Stimulated activated CD8-positive, alpha-beta memory T cell treated with anti-CD3 and anti-CD28 coated beads, Interleukin-2, amount 100 ng/mL, for 1 hour (primary cell): Measurements from ENCODE around the gene FAM163B.

Experiments
- DNase-seq, 2 donors: peaks; one replicate each; pipeline ENCODE4 v3.0.0-alpha.2; 2020; ENCODE audit warnings: low read depth in 2 of 2

FAM163B gene

DNA sequence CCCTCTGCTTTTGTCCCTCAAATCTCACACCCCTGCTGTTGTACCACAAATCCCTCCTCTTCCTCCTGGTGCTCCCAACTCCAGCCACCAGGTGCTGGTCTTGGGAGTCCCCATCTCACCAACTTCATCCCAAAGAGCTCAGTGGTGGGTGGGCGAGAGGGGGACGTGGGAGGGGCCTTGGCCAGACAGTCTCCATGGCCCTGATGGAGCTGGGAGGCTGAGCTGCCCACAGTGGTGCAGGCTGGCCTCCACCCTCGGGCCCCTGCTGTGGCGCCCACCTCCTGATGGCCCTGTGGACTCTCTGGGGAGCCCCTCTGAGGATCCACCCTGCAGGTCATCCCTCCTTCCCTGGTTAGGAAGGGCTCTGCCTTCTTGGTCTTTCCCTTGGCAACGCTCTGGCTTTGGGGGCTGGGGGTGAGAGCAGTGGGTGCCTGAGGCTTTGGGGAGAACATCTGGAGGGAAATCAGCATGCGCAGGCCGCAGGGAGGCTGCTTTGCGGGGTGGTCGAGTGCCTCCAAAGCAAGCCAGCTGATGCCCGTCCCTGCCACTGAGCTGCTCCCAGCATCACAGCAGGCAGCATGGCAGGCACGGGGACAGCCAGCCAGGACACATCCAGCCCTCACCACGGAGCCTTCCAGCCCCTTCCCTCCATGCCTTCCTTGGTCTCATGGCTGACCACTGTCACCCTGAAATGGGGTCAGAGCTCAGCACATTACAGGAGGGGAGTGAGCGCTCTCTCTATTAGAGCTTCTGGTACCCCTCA, 7.6 kb upstream of the FAM163B start:
- no peak for DNase-seq

DNA sequence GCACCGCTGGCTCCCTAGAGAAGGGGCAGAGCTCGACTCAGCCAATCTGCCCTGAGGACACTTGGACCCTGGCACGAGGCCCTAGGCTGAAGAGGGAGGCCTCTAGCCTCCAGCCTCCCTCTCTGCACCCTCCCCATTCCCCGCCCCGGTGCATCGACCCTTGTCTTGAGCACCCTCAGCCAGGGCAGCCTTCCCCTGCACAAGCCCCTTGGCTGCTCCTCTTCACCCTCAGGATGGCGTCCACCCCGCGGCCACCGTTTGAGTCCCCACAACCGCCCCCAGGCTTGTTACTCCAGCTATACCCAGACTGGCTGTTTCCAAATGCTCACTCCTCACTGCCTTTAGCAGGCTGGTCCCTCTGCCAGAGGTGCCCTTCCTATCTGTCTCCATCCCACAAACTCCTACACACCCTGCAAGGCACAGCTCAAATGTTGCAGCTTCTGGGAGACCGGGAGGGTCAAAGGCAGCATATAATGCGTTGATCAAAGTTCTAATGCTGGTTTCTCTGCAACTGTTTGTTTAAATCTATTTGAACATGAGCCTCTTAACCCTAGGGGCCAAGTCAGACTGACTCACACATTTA, 6.5 kb upstream of the FAM163B start:
- no peak for DNase-seq

DNA sequence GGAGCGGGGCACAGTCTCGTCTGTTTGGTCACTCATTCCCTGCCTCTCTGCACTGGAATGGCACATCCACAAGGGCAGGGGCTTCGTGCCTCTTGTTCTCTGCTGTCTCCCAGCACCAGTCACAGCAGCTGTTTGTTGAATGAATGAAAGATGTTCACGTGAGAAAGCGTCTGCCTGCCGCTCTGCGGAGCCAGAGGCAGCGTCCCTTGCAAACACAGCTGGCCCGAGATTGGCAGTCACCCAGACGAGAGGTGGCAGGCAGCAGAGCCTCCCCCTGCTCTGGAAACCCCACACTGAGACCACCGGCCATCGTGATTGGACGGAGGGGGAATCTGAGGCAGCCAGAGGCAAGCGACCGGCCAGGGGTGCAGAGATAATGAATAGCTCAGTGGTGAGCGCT, 6.0 kb upstream of the FAM163B start:
- DNase-seq = no peak

DNA sequence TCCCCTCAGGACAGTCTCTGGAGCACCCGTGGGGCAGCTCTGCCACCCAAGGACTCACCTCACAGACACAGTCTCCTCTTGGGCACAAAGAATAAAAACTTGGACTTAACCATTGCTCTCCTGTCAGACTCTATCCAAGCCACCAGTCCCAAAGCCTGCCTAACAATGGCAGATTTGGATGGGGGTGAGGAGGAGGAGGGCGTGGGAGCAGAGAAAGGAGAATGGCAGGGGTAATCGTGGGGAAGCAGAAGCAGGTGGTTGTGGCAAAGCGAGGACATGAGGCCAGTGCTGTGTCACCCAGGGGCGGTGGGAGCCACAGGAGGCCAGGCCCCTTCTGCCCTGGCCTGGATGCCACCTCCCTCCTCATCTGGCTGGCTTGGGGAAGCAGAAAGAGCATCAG, 5.5 kb upstream of the FAM163B start:
- DNase-seq = no peak

DNA sequence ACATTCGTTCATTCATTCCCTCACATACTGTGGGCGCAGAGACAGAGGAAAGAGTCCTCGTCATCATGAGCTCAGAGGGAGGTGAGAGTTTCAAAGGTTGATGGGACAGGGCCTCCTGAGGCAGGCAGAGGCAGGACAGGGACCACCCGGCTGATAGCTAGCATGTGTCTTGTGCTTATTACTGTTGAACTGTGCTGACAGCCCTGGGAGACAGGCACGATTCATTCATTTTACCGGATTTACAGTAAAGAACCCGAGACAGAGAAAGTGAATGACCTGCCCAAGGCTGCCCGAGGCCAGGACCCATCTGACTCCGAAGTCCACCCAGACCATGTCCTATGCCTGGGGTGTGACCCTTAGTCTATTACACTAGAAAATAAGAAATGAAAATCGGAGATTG, 4.9 kb upstream of the FAM163B start:
- DNase-seq = no peak

DNA sequence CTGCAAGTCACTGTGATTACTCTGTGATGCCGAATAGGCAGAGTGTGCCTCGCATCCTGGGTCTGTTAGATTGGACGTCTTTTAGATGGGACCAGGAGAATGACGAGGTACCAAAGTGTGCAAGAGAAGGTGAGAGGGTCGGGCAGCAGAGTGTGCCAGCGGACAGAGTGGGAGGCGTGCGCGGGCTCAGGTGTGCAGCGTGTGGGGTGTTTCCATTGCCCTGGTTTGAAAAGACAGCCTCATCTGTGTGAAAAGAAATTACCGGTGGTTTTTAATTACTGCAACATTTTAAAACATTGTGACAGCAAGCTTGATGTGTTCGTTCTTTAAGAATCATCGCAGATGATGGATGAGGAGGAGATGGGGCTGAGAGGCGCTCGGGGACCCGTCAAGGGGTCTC, 4.2 kb upstream of the FAM163B start:
- no peak for DNase-seq

DNA sequence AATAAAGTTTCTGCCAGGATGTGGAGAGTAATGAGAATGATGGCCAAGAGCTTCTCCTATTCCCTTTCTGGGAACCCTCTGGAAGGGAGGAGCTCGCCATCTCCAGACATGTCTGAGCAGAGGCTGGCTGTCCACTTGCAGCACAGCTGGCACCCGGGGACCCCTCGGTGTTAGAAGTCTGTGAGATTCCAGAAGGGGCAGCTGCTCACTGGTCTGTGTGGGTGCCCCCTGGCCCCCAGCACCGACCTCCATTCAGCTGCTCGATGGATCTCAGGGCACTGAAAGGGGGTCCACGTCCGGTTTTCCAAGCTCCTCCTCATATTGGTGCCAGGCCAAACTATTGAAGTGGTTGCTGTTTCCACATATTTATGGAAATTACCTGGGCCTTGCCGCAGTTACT, 3.6 kb upstream of the FAM163B start:
- DNase-seq = no peak

DNA sequence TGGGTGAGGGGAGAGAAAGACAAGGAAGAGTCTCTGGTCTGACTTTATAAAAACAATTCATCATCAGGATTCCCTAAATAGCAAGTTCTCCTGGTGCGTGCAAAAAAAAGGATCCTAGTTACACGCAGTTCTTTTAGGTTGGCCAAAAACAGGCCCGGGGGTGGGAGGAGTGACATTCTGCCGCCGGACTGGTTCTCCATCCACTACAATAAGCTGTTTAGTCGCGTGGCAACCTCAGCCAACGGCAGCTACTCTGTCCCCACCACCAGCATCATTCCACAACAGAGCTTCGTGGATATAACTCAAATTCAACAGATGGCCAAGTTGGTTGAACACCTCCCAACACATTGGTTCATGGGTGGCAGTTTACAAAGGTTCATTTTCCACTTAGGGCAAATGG, 2.9 kb upstream of the FAM163B start:
- no peak for DNase-seq

DNA sequence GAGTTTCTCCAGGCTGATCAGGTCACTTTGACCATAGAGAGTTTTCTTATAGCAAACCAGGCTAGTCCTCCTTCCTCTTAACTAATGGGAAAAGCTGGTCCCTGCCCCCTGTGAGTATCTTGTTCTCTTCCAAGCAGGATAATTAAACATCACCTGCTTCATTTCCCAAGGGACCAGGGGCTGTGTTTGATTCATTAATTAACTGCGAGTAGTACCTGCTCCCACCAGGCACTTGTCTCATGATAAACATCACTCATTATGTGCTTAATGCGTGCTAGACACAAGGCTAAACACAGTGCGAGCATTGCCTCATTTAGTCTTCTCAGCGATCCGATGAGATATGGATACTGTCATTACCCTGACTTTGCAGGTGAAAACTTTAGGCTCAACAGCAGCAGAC, 1.7 kb upstream of the FAM163B start:
- no peak for DNase-seq

DNA sequence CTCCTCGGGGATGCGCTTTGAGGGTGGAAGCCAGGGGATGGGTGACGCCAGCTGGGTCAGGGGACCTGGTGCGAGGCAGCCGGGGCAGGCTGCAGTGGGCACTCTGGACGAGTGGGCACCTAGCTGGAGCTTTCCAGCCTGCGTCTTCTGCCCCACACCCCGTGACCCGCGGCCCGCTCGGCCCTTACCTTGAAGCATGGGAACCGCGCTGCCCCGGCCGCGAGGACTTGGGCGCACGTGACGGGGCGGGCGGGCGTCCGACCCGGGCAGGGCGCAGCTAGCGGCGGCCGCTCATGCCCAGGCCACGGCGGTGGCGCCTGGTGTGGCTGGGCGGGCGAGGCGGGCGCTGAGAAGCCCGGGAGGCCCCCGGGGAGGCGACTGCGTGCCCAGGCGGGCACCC, 300 bp downstream of the FAM163B start:
- no peak for DNase-seq

DNA sequence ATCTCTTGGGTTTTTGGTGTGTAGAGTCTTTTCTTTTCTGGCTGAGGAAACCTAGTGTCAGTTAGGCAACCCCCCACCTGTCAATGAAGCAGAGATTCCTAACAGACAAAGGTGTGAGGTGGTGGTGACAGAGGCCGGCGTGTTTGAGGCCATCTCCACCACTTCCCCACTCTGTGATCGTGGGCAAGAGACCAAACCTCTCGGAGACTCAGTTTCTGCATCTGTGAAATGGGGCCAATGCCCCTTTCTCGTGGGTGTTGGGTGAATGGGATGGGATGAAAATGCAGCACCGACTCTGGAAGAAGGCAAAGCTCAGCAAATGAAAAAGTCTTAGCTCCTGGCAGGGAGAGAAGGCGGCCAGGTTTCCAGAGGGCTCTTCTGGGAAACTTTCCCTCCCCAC, 807 bp downstream of the FAM163B start:
- no peak for DNase-seq

DNA sequence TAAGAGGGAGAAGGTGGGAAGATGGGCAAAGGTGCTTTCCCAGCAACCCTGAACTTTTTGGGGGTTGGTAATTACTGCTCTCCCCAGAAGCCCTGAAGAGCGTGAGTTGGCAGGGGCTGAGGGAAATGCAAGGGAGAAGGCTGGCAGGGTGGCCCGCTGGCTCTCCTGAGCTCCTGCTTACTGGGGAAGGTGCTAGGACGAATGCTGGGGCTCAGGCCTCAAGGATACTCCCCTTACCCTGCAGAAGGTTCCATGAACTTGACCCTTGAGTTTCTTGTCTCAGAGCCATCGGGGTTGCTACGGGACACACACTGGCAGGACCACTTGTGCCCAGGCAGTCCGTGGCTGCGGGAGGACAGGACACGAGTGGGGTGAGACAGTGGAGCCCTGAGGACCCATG, 1.2 kb downstream of the FAM163B start:
- DNase-seq = no peak

DNA sequence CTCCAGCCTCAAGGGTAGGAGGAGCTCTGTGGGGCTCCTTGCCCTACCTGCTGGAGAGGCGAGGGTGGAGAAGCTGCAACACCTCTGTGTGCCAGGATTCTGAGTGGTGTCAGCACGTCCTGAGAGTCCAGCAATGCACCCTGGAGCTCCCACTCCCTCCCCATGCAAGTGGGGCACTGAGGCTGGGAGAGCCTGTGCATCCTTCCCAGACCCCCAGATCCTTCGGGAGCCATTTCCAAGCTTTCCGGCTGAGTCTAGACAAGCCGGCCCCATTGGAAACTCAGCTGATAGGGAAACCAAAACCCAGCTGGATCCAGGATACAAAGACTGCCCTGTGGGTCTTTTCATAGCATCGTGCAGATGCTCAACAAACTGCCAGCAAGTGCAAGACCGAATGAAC, 1.8 kb downstream of the FAM163B start:
- DNase-seq = no peak

DNA sequence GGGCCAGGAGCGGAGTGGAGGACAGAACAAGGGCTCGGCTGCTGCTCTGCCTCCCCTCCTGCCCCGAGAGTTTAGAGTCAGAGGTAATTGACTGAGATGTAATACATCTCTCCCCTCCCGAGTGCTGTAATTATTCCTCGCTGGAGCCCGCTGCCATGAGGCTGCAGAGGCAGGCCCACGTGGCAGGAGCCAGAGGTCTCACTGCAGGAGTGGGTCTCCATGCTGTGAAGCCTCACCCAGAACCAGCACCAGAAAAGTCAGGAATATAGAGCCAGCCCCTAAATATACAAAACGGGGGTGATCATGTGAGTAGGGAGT, 2.5 kb downstream of the FAM163B start:
- no peak for DNase-seq

DNA sequence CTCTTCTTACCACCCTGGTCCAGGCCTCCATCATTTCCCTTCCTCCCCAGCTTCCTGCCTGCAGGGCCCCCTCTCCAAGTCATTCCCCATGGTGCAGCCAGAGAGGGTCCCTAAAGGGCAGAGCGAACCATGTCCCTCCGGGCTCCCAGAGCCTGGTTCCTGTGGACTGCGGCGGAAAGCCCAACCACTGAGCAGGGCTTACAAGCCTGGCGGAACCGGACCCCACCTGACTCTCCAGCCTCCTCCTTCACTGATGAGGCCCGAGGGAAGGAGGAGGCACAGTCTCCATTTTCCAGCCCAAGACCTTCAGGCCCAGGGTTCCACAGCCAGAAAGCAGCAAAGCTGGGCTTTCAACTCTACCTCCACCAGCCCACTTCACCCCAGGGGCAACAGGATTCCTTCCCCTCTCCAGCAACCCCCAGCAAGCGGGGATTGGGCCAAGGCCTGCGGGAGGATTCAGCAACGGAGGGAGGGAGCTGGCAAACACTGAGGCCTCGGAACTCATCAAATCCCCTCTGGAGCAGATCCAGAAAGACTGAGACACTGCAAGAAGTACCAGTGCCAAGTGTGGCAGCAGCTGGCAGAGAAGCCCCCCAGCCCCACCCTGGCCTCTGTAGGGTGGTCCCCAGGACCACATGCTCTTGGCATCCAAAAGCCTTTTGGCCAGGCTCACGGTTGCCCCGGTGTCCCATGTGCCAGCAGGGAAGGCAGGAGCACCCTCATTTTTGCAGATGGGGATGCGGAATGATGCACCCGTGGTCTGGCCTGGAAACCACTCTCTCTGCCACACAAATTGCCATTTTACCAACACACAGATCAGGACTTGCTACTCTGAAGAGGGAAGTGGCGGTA, 3.1 kb downstream of the FAM163B start:
- no peak for DNase-seq

DNA sequence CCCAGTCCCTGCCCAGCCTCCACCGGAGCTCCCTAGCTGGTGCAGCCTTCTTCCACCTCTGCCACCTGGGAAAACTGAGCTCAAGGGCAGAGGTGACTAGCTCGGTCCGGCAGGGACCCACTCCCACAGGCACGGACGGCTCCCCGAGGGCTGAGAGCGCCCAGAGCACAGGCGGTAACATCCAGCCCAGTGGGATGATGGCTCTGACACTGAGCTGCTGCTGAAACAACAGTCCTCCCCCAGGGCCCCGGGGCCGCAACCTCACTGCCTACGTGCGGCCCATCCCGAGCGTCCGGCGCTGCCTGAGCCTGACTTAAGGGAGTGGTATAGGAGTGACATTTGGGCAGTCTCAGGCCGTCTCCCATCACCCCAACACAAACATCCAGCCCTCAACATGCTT, 3.7 kb downstream of the FAM163B start:
- no peak for DNase-seq

DNA sequence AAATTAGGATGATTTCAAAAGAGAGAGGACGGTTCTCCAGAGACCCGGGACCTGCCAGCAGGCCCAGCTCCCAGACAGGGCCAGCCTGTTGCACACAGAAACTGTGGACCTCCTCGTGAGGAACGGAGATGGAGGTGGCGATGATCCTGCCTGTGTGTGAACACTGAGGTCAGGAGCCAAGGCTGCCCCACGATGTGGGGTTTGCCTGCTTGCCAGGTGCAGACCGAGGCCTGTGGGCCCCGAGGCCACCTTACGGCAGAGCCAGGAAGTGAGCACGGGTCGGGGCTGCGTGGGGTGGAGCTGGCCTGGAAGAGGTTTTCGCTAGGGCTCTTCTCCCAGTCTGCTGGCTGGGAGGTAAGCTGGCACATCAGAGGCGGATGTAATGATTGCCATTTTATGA, 4.3 kb downstream of the FAM163B start:
- no peak for DNase-seq

DNA sequence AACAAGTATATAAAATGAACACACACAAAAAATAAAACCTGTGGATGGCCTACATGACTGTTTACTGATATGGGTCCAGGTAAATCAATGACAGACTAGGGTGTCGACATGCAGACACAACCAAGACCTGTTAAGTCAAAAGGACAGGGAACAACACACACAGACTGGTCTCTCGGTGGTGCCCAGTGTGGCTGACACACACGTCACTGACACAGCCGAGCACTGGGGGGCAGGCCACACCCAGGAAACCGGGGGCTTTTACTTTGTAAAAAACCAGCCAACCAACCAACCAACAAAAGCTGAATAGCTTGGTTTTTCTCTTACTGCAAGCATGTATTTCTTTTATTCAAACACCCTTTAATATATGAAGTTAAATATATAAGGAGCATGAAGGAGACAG, 5.0 kb downstream of the FAM163B start:
- DNase-seq = peak; percentile 9 to 13

DNA sequence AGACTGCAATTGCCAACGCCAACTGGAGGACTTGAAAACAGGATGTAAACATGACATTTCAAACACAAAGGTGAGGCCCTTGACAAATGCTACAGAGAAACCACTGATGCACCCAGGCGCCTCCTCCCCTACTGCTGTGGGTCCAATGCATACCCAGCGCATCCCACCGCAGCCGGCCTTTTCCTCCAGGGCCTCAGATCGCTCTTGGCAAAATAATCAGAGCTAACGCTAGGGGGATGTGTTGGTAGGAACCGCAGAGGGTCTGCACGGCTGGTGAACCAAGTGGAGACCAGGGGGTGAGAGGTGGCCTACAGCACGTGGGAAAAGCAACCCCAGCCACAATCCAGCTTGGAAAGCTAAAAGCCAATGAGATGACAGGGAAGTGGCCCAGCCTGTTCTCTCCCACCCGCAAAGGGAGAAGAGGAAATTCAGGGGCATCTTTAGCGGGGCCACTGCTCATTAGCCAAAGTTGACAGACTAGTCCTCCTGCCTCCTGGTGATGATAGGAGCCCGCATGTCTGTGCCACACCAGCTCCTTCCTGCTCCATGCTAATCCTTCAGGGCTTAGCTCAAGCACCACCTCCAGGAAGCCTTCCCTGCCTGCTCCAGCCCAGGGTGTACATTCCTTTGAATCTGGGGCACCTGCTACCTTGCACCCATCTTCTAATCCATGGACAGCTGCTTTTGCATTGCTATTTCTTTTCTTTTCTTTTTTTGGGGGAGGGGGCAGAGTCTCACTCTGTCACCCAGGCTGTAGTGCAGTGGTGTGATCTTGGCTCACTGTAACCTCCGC, 5.9 kb downstream of the FAM163B start:
- DNase-seq = no peak

DNA sequence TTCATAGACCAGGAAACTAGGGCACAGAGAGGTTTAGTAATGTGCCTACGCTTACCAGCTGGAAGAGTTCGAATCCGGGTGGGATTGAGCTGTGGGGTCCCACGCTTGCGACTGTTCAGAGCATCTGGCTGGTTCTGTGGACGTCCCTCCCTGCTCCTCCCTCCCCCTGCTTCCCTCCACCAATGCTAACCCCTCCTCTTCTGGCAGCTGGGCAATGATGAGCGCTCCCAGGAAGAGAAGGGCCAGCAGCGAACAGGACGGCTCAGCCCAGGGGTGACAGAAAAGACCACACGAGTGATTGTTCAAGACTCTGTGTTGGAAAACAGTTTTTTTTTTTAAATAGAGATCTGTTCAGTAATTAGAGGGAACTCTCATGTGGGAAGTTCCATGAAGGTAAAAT, 6.9 kb downstream of the FAM163B start:
- DNase-seq = no peak

DNA sequence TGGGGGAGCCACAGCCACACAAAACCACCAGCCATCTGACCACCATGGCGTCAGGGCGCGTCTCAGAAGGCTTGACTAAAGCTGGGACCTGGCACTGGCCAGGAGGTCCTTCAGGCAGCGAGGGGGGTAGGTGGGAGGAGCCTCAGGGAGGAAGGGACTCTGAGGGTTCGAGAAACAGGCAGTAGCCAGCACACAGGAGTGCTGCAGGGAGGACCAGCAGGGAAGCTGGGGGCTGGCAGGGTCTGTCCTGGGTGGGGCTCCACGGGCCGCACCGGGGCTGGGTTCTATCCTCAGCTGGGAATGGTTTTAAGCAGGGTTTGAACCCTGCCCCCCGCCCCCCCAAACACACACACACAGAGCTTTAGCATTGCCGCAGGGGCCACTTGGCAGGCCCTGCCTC, 7.4 kb downstream of the FAM163B start:
- DNase-seq = no peak

DNA sequence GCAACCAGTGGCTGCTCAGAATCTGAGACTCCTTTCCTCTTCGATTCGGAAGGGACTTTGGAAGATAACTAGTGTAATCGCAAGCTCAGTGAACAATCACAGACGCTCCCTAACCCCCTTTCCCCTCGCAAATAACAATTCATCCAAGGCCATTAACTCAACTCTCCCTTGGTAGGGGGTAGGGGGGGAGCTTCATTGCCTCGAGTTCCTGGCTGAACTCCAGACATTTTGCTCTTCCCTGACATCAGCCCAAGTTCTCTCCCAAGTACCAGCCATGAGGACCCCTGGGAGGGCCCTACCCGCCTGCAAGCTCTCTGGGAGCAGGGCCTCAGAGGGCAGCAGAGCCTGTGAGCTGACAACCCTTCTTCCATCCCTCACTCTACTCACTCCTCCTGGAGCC, 8.4 kb downstream of the FAM163B start:
- DNase-seq = no peak
